Stromal cell of bone marrow (primary cell): ENCODE results near the gene RANBP17.

ENCODE experiments used
- DNase-seq: peaks from one replicate; pipeline ENCODE4 v3.0.0-alpha.2; 2012; ENCODE audit warnings: low read depth

Gene RANBP17

GRCh38 chr5:171093598-171093997 is 231.8 kb downstream of the RANBP17 start:
- DNase-seq = no peak

GRCh38 chr5:171094356-171094755 is 232.5 kb downstream of the RANBP17 start:
- no peak for DNase-seq

- no peak for DNase-seq
Observed at GRCh38 chr5:171102877-171103610, 241.2 kb downstream of the RANBP17 start.

- no peak for DNase-seq
Observed at GRCh38 chr5:171107669-171108068, 245.9 kb downstream of the RANBP17 start.

- no peak for DNase-seq
Observed at GRCh38 chr5:171115519-171115918, 253.7 kb downstream of the RANBP17 start.

- DNase-seq = no peak
Observed at GRCh38 chr5:171116719-171117118, 254.9 kb downstream of the RANBP17 start.

GRCh38 chr5:171120986-171121622 is 259.3 kb downstream of the RANBP17 start:
- no peak for DNase-seq

- DNase-seq = no peak
Observed at GRCh38 chr5:171121638-171122037, 259.8 kb downstream of the RANBP17 start.

GRCh38 chr5:171122372-171122771 is 260.6 kb downstream of the RANBP17 start:
- DNase-seq = no peak

- no peak for DNase-seq
Observed at GRCh38 chr5:171123417-171123816, 261.6 kb downstream of the RANBP17 start.

GRCh38 chr5:171127314-171127713 is 265.5 kb downstream of the RANBP17 start:
- DNase-seq = no peak

- DNase-seq = no peak
Observed at GRCh38 chr5:171128136-171128535, 266.3 kb downstream of the RANBP17 start.

- DNase-seq = no peak
Observed at GRCh38 chr5:171129308-171129707, 267.5 kb downstream of the RANBP17 start.

- no peak for DNase-seq
Observed at GRCh38 chr5:171131497-171131896, 269.7 kb downstream of the RANBP17 start.

GRCh38 chr5:171137768-171138525 is 276.1 kb downstream of the RANBP17 start:
- peak; percentile 59 for DNase-seq

GRCh38 chr5:171139227-171139626 is 277.4 kb downstream of the RANBP17 start:
- no peak for DNase-seq

- no peak for DNase-seq
Observed at GRCh38 chr5:171142617-171143016, 280.8 kb downstream of the RANBP17 start.

- no peak for DNase-seq
Observed at GRCh38 chr5:171143171-171143570, 281.4 kb downstream of the RANBP17 start.

GRCh38 chr5:171143926-171144325 is 282.1 kb downstream of the RANBP17 start:
- DNase-seq = no peak

GRCh38 chr5:171149333-171149732 is 287.5 kb downstream of the RANBP17 start:
- DNase-seq = no peak

- no peak for DNase-seq
Observed at GRCh38 chr5:171149772-171150171, 288.0 kb downstream of the RANBP17 start.

- peak; percentile 10 for DNase-seq
Observed at GRCh38 chr5:171152382-171152781, 290.6 kb downstream of the RANBP17 start.

GRCh38 chr5:171155621-171156020 is 293.8 kb downstream of the RANBP17 start:
- DNase-seq = no peak
